ENCODE results near the gene PDIA6. TPM values are rescaled to one million over a fixed set of nuclear protein-coding genes. Genes with fewer than 3 reads are reported as not detected.

PDIA6 gene
- total RNA-seq, 1 donor from 2014 or later: 130 TPM

DNA sequence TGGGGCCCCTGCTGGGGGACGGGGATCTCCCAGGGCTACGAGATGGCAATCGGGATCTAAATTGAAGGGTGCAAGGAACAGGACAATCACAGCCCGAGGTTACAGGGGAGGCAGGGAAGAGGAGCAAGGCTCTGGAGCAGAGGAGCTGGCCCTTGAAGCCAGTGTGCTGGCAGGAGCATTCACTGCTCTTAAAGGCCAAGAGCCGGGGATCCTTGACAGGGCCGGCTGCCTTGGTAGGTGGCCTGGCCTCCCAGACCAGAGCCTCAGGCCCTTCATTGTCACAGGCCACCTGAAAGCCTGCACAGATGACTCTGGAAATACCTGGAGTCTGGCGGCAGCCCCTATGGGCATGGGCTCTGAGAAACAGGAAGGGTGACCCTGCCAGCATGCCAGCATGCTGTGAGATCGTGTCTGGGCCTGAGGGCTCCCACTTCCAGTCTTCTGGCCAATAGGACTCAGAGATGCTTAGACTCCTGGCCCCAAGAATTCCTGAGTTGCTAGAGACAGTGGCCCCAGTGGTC is 38.7 kb downstream of the PDIA6 start:
- DNase-seq (ENCODE audit: low spot score): peak; percentile 70
- intact Hi-C loops (cut with DNase I): no loop called here

DNA sequence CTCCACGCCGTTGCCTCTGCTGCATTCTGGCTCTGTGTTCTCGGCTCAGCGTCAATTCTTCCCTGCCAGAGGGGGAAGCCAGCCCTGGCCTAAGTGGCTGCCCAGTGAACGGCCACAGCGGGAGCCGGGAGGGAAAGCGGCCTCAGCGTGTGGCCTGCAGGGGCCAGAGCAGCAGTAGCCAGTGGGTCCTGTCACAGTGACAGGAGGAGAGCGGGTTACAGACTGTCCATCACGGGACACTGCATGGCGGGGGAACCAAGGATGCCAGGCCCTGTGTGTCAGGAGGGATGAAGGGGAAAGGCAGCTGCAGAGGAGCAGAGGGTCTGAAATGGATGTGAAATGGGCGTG is 39.7 kb downstream of the PDIA6 start:
- intact Hi-C loops (cut with DNase I): no loop called here
- DNase-seq (ENCODE audit: low spot score): peak; percentile 71

GRCh38 chr2:10772201-10772867 is 40.3 kb downstream of the PDIA6 start:
- intact Hi-C loops (cut with DNase I): no loop called here
- DNase-seq (ENCODE audit: low spot score): peak; percentile 73

- intact Hi-C loops (cut with DNase I): no loop called here
- peak; percentile 61 for DNase-seq (ENCODE audit: low spot score)
Measured at GRCh38 chr2:10771786-10772185, 40.8 kb downstream of the PDIA6 start.

- intact Hi-C loops (cut with DNase I): no loop called here
- peak; percentile 57 for DNase-seq (ENCODE audit: low spot score)
Measured at GRCh38 chr2:10770956-10771750, 41.4 kb downstream of the PDIA6 start.

DNA sequence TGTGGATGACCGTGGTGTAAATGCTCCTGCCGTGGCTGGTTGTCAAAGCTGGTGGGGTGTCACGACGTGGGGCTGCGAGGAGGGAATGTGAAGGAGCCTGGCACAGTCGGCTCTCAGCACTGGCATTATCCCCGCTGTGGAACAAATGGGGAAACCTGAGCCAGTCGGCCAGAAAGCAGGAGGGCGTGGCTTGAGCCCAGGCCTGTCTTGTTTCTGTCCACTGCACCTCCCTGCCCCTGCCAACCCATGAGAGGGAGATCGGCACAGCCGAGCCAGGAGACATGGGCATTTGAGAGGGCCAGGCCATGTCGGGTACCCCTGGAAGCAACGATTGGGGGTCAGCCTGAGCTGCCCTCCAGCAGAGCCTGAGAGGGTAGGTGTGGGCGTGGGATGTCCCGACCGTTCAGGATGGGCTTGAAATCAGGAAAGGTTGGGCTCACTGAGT is 44.5 kb downstream of the PDIA6 start:
- peak; percentile 68 for DNase-seq (ENCODE audit: low spot score)
- intact Hi-C loops (cut with DNase I): no loop called here

DNA sequence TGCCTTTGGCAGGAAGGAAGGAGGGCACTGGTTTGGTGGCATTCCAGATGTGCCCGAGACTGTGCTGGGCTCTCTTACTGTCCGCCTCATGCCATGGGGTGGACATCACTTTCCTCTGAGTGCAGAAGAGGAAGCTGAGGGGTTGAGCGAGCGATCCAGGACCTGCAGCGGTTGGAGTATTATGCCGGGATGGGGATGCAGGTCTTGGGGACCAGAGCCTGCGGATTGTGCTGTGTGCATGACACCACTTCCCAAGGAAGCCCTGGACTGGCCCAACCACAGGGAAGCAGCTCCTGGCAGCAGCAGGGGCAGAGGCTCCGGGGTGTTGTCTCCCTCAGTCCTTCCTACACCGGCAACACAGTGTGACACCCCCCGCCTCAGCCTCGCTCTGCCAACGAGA is 46.7 kb downstream of the PDIA6 start:
- intact Hi-C loops (cut with DNase I): no loop called here
- DNase-seq (ENCODE audit: low spot score): no peak

GRCh38 chr2:10765461-10765860 is 47.1 kb downstream of the PDIA6 start:
- DNase-seq (ENCODE audit: low spot score): no peak
- intact Hi-C loops (cut with DNase I): no loop called here

- no peak for DNase-seq (ENCODE audit: low spot score)
- intact Hi-C loops (cut with DNase I): no loop called here
Measured at GRCh38 chr2:10764896-10765295, 47.7 kb downstream of the PDIA6 start.

GRCh38 chr2:10764096-10764785 is 48.3 kb downstream of the PDIA6 start:
- DNase-seq (ENCODE audit: low spot score): no peak
- intact Hi-C loops (cut with DNase I): no loop called here

- intact Hi-C loops (cut with DNase I): no loop called here
- DNase-seq (ENCODE audit: low spot score): no peak
Measured at GRCh38 chr2:10763461-10763800, 49.2 kb downstream of the PDIA6 start.

DNA sequence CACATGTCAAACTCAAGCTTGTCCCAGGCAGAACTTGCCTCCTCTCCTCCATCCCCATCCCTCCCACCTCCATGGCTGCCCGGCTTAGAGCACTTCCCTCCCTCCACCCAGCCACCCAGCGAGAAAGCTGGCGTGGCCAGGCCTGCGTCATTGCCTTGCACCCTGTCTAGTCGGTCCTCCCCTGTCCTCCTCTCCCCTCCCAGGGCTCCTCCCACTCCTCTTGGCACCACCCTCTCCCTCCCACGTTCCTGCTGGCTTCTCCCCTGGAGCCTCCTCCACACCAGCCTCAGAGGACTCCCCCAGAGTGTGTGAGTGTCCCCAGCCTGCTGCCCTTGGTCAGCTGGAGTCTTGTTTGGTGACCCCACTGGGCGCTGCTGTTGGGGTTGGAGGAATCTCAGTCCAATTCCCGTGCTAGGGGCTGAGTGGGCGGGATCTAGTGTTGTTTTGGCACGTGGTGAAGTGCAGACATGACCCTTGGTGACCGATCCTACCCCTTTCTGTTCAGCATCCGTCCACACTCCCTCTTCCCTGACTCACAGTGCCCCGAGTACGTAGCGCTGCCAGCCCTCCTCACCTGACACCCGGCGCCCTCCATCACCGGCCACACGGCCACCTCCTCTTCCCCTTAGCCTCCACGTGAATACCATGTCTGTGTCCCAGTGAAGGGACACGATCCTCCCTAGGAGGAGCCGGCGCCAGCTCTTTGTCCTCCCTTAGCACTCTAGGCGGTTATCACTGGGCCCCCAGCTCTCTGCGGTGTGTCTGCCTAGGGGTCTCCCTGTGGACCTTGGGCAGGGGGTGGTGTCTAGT is 49.7 kb downstream of the PDIA6 start:
- no peak for DNase-seq (ENCODE audit: low spot score)
- intact Hi-C loops (cut with DNase I): no loop called here

DNA sequence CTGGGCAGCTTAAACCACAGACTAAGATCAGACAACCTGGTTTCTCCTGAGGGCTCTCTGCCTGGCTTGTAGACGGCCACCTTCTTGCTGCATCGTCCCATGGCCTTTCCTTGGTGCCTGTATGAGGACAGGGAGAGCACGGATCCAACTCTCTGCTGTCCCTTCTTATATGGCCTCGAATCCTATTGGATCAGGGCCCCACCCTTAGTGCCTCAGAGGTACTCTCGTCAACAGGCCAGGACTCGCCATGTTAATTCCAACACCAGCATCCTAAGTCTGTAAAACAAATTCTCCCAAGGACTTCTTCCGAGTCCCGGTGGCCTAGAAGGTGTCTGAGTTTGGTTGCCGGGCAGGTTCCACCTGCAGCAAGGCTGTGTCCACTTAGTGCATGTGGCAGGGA is 51.0 kb downstream of the PDIA6 start:
- DNase-seq (ENCODE audit: low spot score): no peak

GRCh38 chr2:10760794-10761504 is 51.6 kb downstream of the PDIA6 start:
- no peak for DNase-seq (ENCODE audit: low spot score)
- intact Hi-C loops (cut with DNase I): no loop called here

More for the DNA sequence above, 51.0 kb downstream of the PDIA6 start:
- intact Hi-C loops (cut with DNase I): no loop called here

DNA sequence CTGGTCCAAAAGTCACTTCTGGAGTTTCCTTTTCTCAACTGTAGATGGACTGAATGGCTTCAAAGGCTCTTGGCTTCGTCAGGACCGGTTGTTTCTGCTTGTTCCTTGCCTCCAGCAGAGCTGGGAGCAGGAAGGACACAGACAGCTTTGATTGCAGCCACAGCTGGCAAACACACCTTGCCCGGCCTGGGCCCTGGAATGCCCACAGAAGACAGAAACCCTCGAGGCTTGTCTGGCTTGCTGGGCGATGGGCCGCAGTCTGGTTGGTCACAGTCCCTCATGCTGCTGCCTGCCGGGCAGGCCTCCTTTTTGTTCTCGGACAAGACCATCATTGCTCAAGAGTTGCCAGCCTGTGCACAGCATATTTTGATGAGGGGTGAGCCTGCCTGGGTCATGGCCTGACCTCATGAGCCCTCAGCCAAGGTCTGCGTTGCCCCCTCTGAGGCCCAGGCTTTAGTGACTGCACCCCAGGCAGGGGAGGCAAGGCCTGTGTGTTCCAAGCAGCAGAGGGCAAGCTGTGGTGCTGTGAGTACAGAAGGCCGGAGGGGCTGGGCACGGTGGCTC is 53.4 kb downstream of the PDIA6 start:
- intact Hi-C loops (cut with DNase I): no loop called here
- no peak for DNase-seq (ENCODE audit: low spot score)

GRCh38 chr2:10757814-10758286 is 54.7 kb downstream of the PDIA6 start:
- no peak for DNase-seq (ENCODE audit: low spot score)
- intact Hi-C loops (cut with DNase I): no loop called here

DNA sequence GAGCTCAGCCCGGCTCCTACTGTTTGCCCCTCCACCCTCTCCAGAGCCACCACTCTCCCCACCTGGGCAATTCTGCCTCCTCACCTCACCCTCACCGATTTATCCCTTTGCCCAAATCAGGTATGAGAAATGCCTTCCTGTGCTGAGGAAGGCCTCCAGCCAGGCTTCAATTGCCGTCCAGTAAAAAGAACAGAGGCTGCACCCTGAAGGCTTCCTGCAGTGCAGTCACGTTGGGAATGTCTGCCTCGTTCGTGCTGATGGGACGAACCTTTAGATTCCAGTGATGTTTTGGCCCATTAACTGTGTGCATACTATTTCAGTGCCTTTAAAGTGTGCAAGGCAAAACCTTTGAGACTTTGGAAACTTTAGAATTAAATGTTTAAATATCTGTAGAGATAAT is 57.0 kb downstream of the PDIA6 start:
- intact Hi-C loops (cut with DNase I): no loop called here
- no peak for DNase-seq (ENCODE audit: low spot score)

DNA sequence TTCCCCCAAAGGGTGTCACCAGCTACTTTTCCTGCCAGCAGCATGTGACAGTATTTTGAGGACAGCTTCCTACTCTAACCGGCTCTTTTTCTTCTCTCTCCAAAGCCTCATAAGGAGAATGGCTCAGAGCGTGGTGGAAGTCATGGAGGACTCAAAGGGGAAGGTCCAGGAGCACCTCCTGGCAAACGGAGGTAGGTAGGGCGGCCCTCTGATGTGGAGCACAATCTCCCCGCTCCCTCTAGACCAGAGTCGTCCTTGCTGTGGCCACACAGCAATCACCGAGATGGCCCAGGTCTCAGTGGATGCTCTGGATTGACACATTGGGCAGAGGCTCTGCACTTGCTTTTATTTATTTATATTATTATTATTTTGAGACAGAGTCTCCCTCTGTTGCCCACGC is 58.7 kb downstream of the PDIA6 start:
- DNase-seq (ENCODE audit: low spot score): no peak
- intact Hi-C loops (cut with DNase I): no loop called here

DNA sequence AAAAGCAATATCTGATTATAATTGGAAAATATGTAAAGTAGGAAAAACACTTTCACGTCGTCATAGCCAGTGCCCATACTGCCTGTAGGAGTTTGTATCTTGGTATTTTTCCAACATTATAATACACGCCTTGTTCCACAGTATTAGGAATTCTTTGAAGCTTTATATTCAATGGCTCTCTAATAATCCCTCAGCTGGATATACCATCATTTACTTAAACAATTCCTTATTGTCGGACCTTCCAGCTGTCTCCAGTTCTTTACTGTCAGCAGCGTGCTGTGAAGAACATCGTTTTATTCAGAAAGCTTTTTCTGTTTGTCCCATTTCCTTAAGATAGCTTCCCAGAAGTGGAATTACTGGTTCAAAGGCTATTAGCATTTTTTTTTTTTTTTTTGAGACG is 59.4 kb downstream of the PDIA6 start:
- intact Hi-C loops (cut with DNase I): no loop called here
- no peak for DNase-seq (ENCODE audit: low spot score)
